ENCODE measurements around the gene LHX5.
A peak's percentile ranks its signal among the peaks of the same experiment; 100 is the strongest.

The LHX5 gene

GRCh38 chr12:113473942-113474341 is 2.3 kb upstream of the LHX5 start:
- Mint-ChIP-seq H3K4me3 (peak overlapping the region; percentile 45), H3K27ac (no peak overlapping the region), H3K9me3 (no peaks in the 10 kb centered on the region), H3K4me1 (peaks cover 14% of the 10 kb centered on the region), H3K27me3 (peaks cover 42% of the 10 kb centered on the region), H3K36me3 (no peaks in the 10 kb centered on the region)
- ATAC-seq (ENCODE audit: low read depth) (no peak), DNase-seq (ENCODE audit: low spot score in 2 of 2) (no peak)

- no peak for DNase-seq (ENCODE audit: low spot score in 2 of 2)
- no peak overlapping the region for H3K27ac Mint-ChIP-seq
- H3K4me1 Mint-ChIP-seq: peaks cover 14% of the 10 kb centered on the region
- no peak overlapping the region for H3K4me3 Mint-ChIP-seq
- no peak for ATAC-seq (ENCODE audit: low read depth)
- H3K36me3 Mint-ChIP-seq: no peaks in the 10 kb centered on the region
- H3K9me3 Mint-ChIP-seq: no peaks in the 10 kb centered on the region
- peaks cover 46% of the 10 kb centered on the region for H3K27me3 Mint-ChIP-seq
These were observed 1.7 kb upstream of the LHX5 start for GRCh38 chr12:113473400-113473799.

- peaks cover 43% of the 10 kb centered on the region for H3K27me3 Mint-ChIP-seq
- no peak for DNase-seq (ENCODE audit: low spot score in 2 of 2)
These were observed 785 bp upstream of the LHX5 start for GRCh38 chr12:113472191-113473121.

GRCh38 chr12:113470871-113471618 is 626 bp downstream of the LHX5 start:
- no peak for ATAC-seq (ENCODE audit: low read depth)
- Mint-ChIP-seq H3K27me3 (peaks cover 46% of the 10 kb centered on the region), H3K4me1 (peaks cover 20% of the 10 kb centered on the region), H3K27ac (no peak overlapping the region), H3K36me3 (no peaks in the 10 kb centered on the region), H3K9me3 (no peaks in the 10 kb centered on the region), H3K4me3 (no peak overlapping the region)
- DNase-seq (ENCODE audit: low spot score in 2 of 2): no peak

More at GRCh38 chr12:113472191-113473121, 785 bp upstream of the LHX5 start:
- H3K36me3 Mint-ChIP-seq: no peaks in the 10 kb centered on the region
- no peak for ATAC-seq (ENCODE audit: low read depth)
- H3K4me3 Mint-ChIP-seq: no peak overlapping the region
- no peaks in the 10 kb centered on the region for H3K9me3 Mint-ChIP-seq
- H3K4me1 Mint-ChIP-seq: peaks cover 14% of the 10 kb centered on the region
- no peak overlapping the region for H3K27ac Mint-ChIP-seq

- H3K9me3 Mint-ChIP-seq: no peaks in the 10 kb centered on the region
- DNase-seq (ENCODE audit: low spot score in 2 of 2): no peak
- no peak for ATAC-seq (ENCODE audit: low read depth)
- no peaks in the 10 kb centered on the region for H3K36me3 Mint-ChIP-seq
- peaks cover 22% of the 10 kb centered on the region for H3K4me1 Mint-ChIP-seq
- H3K27me3 Mint-ChIP-seq: peaks cover 46% of the 10 kb centered on the region
- no peak overlapping the region for H3K27ac Mint-ChIP-seq
- no peak overlapping the region for H3K4me3 Mint-ChIP-seq
These were observed 1.5 kb downstream of the LHX5 start for GRCh38 chr12:113469949-113470743.

GRCh38 chr12:113469224-113469948 is 2.3 kb downstream of the LHX5 start:
- Mint-ChIP-seq H3K4me1 (peaks cover 16% of the 10 kb centered on the region), H3K36me3 (no peaks in the 10 kb centered on the region), H3K9me3 (no peaks in the 10 kb centered on the region), H3K4me3 (no peak overlapping the region), H3K27me3 (peaks cover 39% of the 10 kb centered on the region), H3K27ac (no peak overlapping the region)
- ATAC-seq (ENCODE audit: low read depth): no peak
- DNase-seq (ENCODE audit: low spot score in 2 of 2): no peak

GRCh38 chr12:113468365-113469223 is 3.1 kb downstream of the LHX5 start:
- Mint-ChIP-seq H3K4me1 (peaks cover 18% of the 10 kb centered on the region), H3K36me3 (peaks cover 3% of the 10 kb centered on the region), H3K4me3 (peak overlapping the region; percentile 27), H3K9me3 (no peaks in the 10 kb centered on the region), H3K27me3 (peaks cover 41% of the 10 kb centered on the region), H3K27ac (no peak overlapping the region)
- ATAC-seq (ENCODE audit: low read depth) (no peak), DNase-seq (ENCODE audit: low spot score in 2 of 2) (no peak)

GRCh38 chr12:113467502-113468364 is 3.9 kb downstream of the LHX5 start:
- Mint-ChIP-seq H3K4me1 (peaks cover 17% of the 10 kb centered on the region), H3K4me3 (peak overlapping the region; percentile 56), H3K27ac (no peak overlapping the region), H3K27me3 (peaks cover 36% of the 10 kb centered on the region), H3K9me3 (no peaks in the 10 kb centered on the region), H3K36me3 (peaks cover 4% of the 10 kb centered on the region)
- ATAC-seq (ENCODE audit: low read depth) (no peak), DNase-seq (ENCODE audit: low spot score in 2 of 2) (no peak)

- ATAC-seq (ENCODE audit: low read depth) (no peak), DNase-seq (ENCODE audit: low spot score in 2 of 2) (no peak)
- peaks cover 34% of the 10 kb centered on the region for H3K27me3 Mint-ChIP-seq
- H3K4me1 Mint-ChIP-seq: peaks cover 20% of the 10 kb centered on the region
- peak overlapping the region; percentile 45 for H3K4me3 Mint-ChIP-seq
- peaks cover 4% of the 10 kb centered on the region for H3K36me3 Mint-ChIP-seq
- H3K9me3 Mint-ChIP-seq: no peaks in the 10 kb centered on the region
- no peak overlapping the region for H3K27ac Mint-ChIP-seq
These were observed 4.5 kb downstream of the LHX5 start for GRCh38 chr12:113467142-113467501.

- Mint-ChIP-seq H3K4me1 (peaks cover 20% of the 10 kb centered on the region), H3K36me3 (peaks cover 4% of the 10 kb centered on the region), H3K27ac (no peak overlapping the region), H3K4me3 (peak overlapping the region; percentile 45), H3K9me3 (no peaks in the 10 kb centered on the region), H3K27me3 (peaks cover 30% of the 10 kb centered on the region)
- ATAC-seq (ENCODE audit: low read depth) (no peak), DNase-seq (ENCODE audit: low spot score in 2 of 2) (no peak)
These were observed 5.1 kb downstream of the LHX5 start for GRCh38 chr12:113466454-113467141.

GRCh38 chr12:113465808-113466453 is 5.7 kb downstream of the LHX5 start:
- H3K27me3 Mint-ChIP-seq: peaks cover 34% of the 10 kb centered on the region

More at GRCh38 chr12:113465808-113466453, 5.7 kb downstream of the LHX5 start:
- ATAC-seq (ENCODE audit: low read depth) (no peak), DNase-seq (ENCODE audit: low spot score in 2 of 2) (no peak)
- H3K27ac Mint-ChIP-seq: no peak overlapping the region
- no peaks in the 10 kb centered on the region for H3K9me3 Mint-ChIP-seq
- H3K4me3 Mint-ChIP-seq: no peak overlapping the region
- peaks cover 20% of the 10 kb centered on the region for H3K4me1 Mint-ChIP-seq
- H3K36me3 Mint-ChIP-seq: peaks cover 4% of the 10 kb centered on the region
